GM23248 (cell line): ENCODE results near the gene TUBB2A.

Experiments
- EZH2 ChIP-seq: fragments of 200-600 bp; sonication (generic); IDR thresholded peaks from 2 replicates; pipeline ENCODE4 v1.6.1; 2018; ENCODE audit warnings: antibody characterized with exemption, mild to moderate bottlenecking; ENCODE audit not compliant: insufficient read depth, poor library complexity, severe bottlenecking
- EZH2phosphoT487 ChIP-seq: fragments of 200-600 bp; sonication (generic); IDR thresholded peaks from 2 replicates; pipeline ENCODE4 v1.6.1; 2018; ENCODE audit warnings: antibody characterized with exemption, moderate library complexity, mild to moderate bottlenecking, low read depth; ENCODE audit not compliant: insufficient read depth

DNA sequence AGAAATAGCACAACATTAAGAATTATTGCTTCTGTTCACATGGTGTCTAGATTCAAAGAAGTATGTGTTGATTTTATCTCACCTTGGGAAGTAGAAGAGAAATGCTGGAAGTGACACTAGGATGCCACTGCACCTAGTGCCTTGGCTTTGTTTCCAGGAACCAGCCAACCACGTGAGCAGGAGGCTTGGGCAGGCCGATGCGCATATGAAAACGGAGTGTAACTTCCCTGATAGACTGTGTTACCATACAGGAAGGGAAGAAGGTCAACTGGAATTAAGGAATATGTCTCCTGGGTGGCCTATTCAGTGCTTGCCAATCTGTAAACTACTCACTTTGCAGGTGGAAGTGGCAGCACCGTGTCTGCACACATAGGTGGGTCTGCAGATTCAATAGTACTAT is 42.0 kb upstream of the TUBB2A start:
- TF ChIP-seq EZH2 = no peak
- no peak for TF ChIP-seq EZH2phosphoT487
